Mesendoderm (in vitro differentiated cells): ENCODE results near the gene TXNL4A.

ENCODE experiments used
- DNase-seq: peaks from one replicate; pipeline ENCODE4 v3.0.0; 2013
- H2AK5ac ChIP-seq: 2 replicates; pipeline ENCODE4 v1.6.1; 2013; ENCODE audit warnings: low read length, inconsistent platforms
- H2BK120ac ChIP-seq: 2 replicates; pipeline ENCODE4 v1.6.1; 2013; ENCODE audit warnings: low read depth, mild to moderate bottlenecking, low read length, moderate library complexity, mixed read lengths
- H2BK15ac ChIP-seq: replicated peaks from 2 replicates; pipeline ENCODE4 v1.6.1; 2013; ENCODE audit warnings: low read depth, mild to moderate bottlenecking, moderate library complexity
- H2BK5ac ChIP-seq: 2 replicates; pipeline ENCODE4 v1.6.1; 2013; ENCODE audit warnings: low read length, inconsistent platforms
- H3K18ac ChIP-seq: 2 replicates; pipeline ENCODE4 v1.6.1; 2013; ENCODE audit warnings: mild to moderate bottlenecking, low read length, mixed read lengths
- H3K23ac ChIP-seq: one replicate; pipeline ENCODE4 v1.6.1; 2013; ENCODE audit warnings: low read length
- H3K27ac ChIP-seq: 2 replicates; pipeline ENCODE4 v1.5.1; 2013; ENCODE audit warnings: low read depth, mild to moderate bottlenecking, inconsistent platforms, low read length, moderate library complexity
- H3K27me3 ChIP-seq: 2 replicates; pipeline ENCODE4 v1.6.1; 2013; ENCODE audit warnings: low read length, control low read depth, mild to moderate bottlenecking, inconsistent platforms; ENCODE audit not compliant: insufficient read depth, poor library complexity
- H3K36me3 ChIP-seq: 2 replicates; pipeline ENCODE4 v1.6.1; 2013; ENCODE audit warnings: low read length, inconsistent platforms; ENCODE audit not compliant: control insufficient read depth, insufficient read depth
- H3K4ac ChIP-seq: one replicate; pipeline ENCODE4 v1.6.1; 2013; ENCODE audit warnings: low read depth, mild to moderate bottlenecking, low read length, moderate library complexity
- H3K4me1 ChIP-seq: 2 replicates; pipeline ENCODE4 v1.6.1; 2013; ENCODE audit warnings: low read depth, low read length, inconsistent platforms; ENCODE audit not compliant: control insufficient read depth
- H3K4me2 ChIP-seq: 2 replicates; pipeline ENCODE4 v1.6.1; 2013; ENCODE audit warnings: low read length
- H3K4me3 ChIP-seq: 2 replicates; pipeline ENCODE4 v1.5.1; 2013; ENCODE audit warnings: mild to moderate bottlenecking, low read length
- H3K56ac ChIP-seq: one replicate; pipeline ENCODE4 v1.6.1; 2013; ENCODE audit warnings: low read length
- H3K79me1 ChIP-seq: 2 replicates; pipeline ENCODE4 v1.6.1; 2013; ENCODE audit warnings: low read length, inconsistent platforms
- H3K79me2 ChIP-seq: 2 replicates; pipeline ENCODE4 v1.6.1; 2013; ENCODE audit warnings: mild to moderate bottlenecking, low read length; ENCODE audit not compliant: control insufficient read depth, insufficient read depth
- H3K9ac ChIP-seq: 2 replicates; pipeline ENCODE4 v1.6.1; 2013; ENCODE audit warnings: low read length, inconsistent platforms
- H4K5ac ChIP-seq: one replicate; pipeline ENCODE4 v1.6.1; 2013; ENCODE audit warnings: low read length
- H4K8ac ChIP-seq: one replicate; pipeline ENCODE4 v1.6.1; 2013; ENCODE audit warnings: low read depth, mild to moderate bottlenecking, control low read depth, low read length, moderate library complexity
- WGBS: extraction: QIAGEN DNeasy Blood & Tissue Kit; methylation state at CpG from one replicate; pipeline ENCODE4 v1.1.7; 2013; ENCODE audit warnings: low lambda C conversion rate, missing lambda C conversion rate; ENCODE audit not compliant: insufficient coverage; ENCODE audit errors: extremely low coverage; 5-methylcytosine and 5-hydroxymethylcytosine counted together

TXNL4A gene

GRCh38 chr18:79943608-79944125, 44.7 kb downstream of the TXNL4A start:
- no peak overlapping the region for H3K9ac ChIP-seq
- no peaks in the 10 kb centered on the region for H3K27me3 ChIP-seq
- no peaks in the 10 kb centered on the region for H3K4me1 ChIP-seq
- H3K4me2 ChIP-seq = no peak overlapping the region
- no CpG with 5 or more reads among the region's 20 CpGs for WGBS
- no peak overlapping the region for H4K5ac ChIP-seq
- no peak overlapping the region for H4K8ac ChIP-seq
- H3K27ac ChIP-seq = no peak overlapping the region
- no peaks in the 10 kb centered on the region for H3K79me2 ChIP-seq
- H2BK15ac ChIP-seq = no peak overlapping the region
- no peak overlapping the region for H3K18ac ChIP-seq
- H3K56ac ChIP-seq = no peak overlapping the region
- no peak overlapping the region for H2BK5ac ChIP-seq
- no peaks in the 10 kb centered on the region for H3K36me3 ChIP-seq
- H2AK5ac ChIP-seq = no peak overlapping the region
- H3K4ac ChIP-seq = no peak overlapping the region
- no peak for DNase-seq
- H3K79me1 ChIP-seq = no peaks in the 10 kb centered on the region
- no peak overlapping the region for H2BK120ac ChIP-seq
- no peak overlapping the region for H3K23ac ChIP-seq
- H3K4me3 ChIP-seq = no peak overlapping the region

GRCh38 chr18:79942786-79943607, 45.4 kb downstream of the TXNL4A start:
- no peak overlapping the region for H2BK15ac ChIP-seq
- no peak overlapping the region for H3K56ac ChIP-seq
- H3K79me2 ChIP-seq = no peaks in the 10 kb centered on the region
- no peak overlapping the region for H4K5ac ChIP-seq
- H3K4ac ChIP-seq = no peak overlapping the region
- no CpG with 5 or more reads among the region's 31 CpGs for WGBS
- no peaks in the 10 kb centered on the region for H3K27me3 ChIP-seq
- no peak overlapping the region for H3K4me3 ChIP-seq
- no peaks in the 10 kb centered on the region for H3K79me1 ChIP-seq
- no peak overlapping the region for H4K8ac ChIP-seq
- H3K4me1 ChIP-seq = no peaks in the 10 kb centered on the region
- H3K4me2 ChIP-seq = no peak overlapping the region
- DNase-seq = peak; percentile 53
- no peak overlapping the region for H3K23ac ChIP-seq
- H2BK5ac ChIP-seq = no peak overlapping the region
- H3K18ac ChIP-seq = no peak overlapping the region
- no peaks in the 10 kb centered on the region for H3K36me3 ChIP-seq
- no peak overlapping the region for H3K9ac ChIP-seq
- H3K27ac ChIP-seq = no peak overlapping the region
- H2BK120ac ChIP-seq = no peak overlapping the region
- H2AK5ac ChIP-seq = no peak overlapping the region

- Histone ChIP-seq H3K27ac (no peak overlapping the region), H3K4me1 (no peaks in the 10 kb centered on the region), H3K23ac (no peak overlapping the region), H4K8ac (no peak overlapping the region), H3K36me3 (no peaks in the 10 kb centered on the region), H3K9ac (no peak overlapping the region), H3K4me2 (no peak overlapping the region), H3K79me1 (no peaks in the 10 kb centered on the region), H2BK15ac (no peak overlapping the region), H3K56ac (no peak overlapping the region), H3K79me2 (no peaks in the 10 kb centered on the region), H3K27me3 (no peaks in the 10 kb centered on the region), H2BK5ac (no peak overlapping the region), H2AK5ac (no peak overlapping the region), H3K18ac (no peak overlapping the region), H3K4ac (no peak overlapping the region), H2BK120ac (no peak overlapping the region), H3K4me3 (no peak overlapping the region), H4K5ac (no peak overlapping the region)
- no CpG with 5 or more reads among the region's 7 CpGs for WGBS
- DNase-seq = no peak
These were observed 46.2 kb downstream of the TXNL4A start for GRCh38 chr18:79942211-79942610.

GRCh38 chr18:79941473-79942119, 46.8 kb downstream of the TXNL4A start:
- H3K4me1 ChIP-seq = no peaks in the 10 kb centered on the region
- H4K5ac ChIP-seq = no peak overlapping the region
- H2BK5ac ChIP-seq = no peak overlapping the region
- no peak overlapping the region for H3K18ac ChIP-seq
- H3K36me3 ChIP-seq = no peaks in the 10 kb centered on the region
- no peak overlapping the region for H3K4me3 ChIP-seq
- H3K79me1 ChIP-seq = no peaks in the 10 kb centered on the region
- no peak overlapping the region for H4K8ac ChIP-seq
- H3K9ac ChIP-seq = no peak overlapping the region
- no peak overlapping the region for H2BK15ac ChIP-seq
- DNase-seq = no peak
- H3K27ac ChIP-seq = no peak overlapping the region
- H3K79me2 ChIP-seq = no peaks in the 10 kb centered on the region
- no peak overlapping the region for H2BK120ac ChIP-seq
- no peak overlapping the region for H3K56ac ChIP-seq
- H3K27me3 ChIP-seq = no peaks in the 10 kb centered on the region
- no peak overlapping the region for H3K4ac ChIP-seq
- H2AK5ac ChIP-seq = no peak overlapping the region
- no peak overlapping the region for H3K4me2 ChIP-seq
- no CpG with 5 or more reads among the region's 16 CpGs for WGBS
- no peak overlapping the region for H3K23ac ChIP-seq

- H3K4me2 ChIP-seq = no peak overlapping the region
- H3K27me3 ChIP-seq = no peaks in the 10 kb centered on the region
- no peak overlapping the region for H3K27ac ChIP-seq
- no peak overlapping the region for H2BK120ac ChIP-seq
- DNase-seq = no peak
- H3K4me1 ChIP-seq = no peaks in the 10 kb centered on the region
- H2BK5ac ChIP-seq = no peak overlapping the region
- no peaks in the 10 kb centered on the region for H3K79me1 ChIP-seq
- no peak overlapping the region for H3K23ac ChIP-seq
- no peak overlapping the region for H3K18ac ChIP-seq
- no peak overlapping the region for H4K5ac ChIP-seq
- H3K56ac ChIP-seq = no peak overlapping the region
- no CpG with 5 or more reads among the region's 17 CpGs for WGBS
- no peaks in the 10 kb centered on the region for H3K36me3 ChIP-seq
- no peak overlapping the region for H2AK5ac ChIP-seq
- no peak overlapping the region for H3K4me3 ChIP-seq
- H3K79me2 ChIP-seq = no peaks in the 10 kb centered on the region
- H3K9ac ChIP-seq = no peak overlapping the region
- H2BK15ac ChIP-seq = no peak overlapping the region
- no peak overlapping the region for H3K4ac ChIP-seq
- no peak overlapping the region for H4K8ac ChIP-seq
These were observed 47.4 kb downstream of the TXNL4A start for GRCh38 chr18:79940814-79941472.
